H7 (cell line): ENCODE measurements around the gene RASSF3. TPM values are rescaled to one million over a fixed set of nuclear protein-coding genes. Genes with fewer than 3 reads are reported as not detected.

ENCODE experiments used
- DNase-seq: peaks from one replicate; pipeline ENCODE4 v3.0.0; 2012
- H3K27me3 ChIP-seq: 2 replicates; pipeline ENCODE4 v1.6.0; 2011; ENCODE audit warnings: mild to moderate bottlenecking, low read length; ENCODE audit not compliant: control insufficient read depth, insufficient read depth
- H3K36me3 ChIP-seq: replicated peaks from 2 replicates; pipeline ENCODE4 v1.5.1; 2011; ENCODE audit warnings: low read length; ENCODE audit not compliant: control insufficient read depth, insufficient read depth
- H3K4me3 ChIP-seq: 2 replicates; pipeline ENCODE4 v1.5.1; 2011; ENCODE audit warnings: low read depth, mild to moderate bottlenecking, control low read depth, low read length, moderate library complexity; ENCODE audit not compliant: insufficient read depth
- total RNA-seq: library from RNA; depleted of rRNA; stranded (reverse); fragments of >200 nt; shearing (Covaris generic); gene quantifications from 2 replicates; pipeline ENCODE4 v1.2.3, GENCODE V29; 2014

Gene RASSF3
- total RNA-seq, 1 experiment from 2014 or later = 29.2 TPM

- DNase-seq = no peak
- Histone ChIP-seq H3K4me3 (no peak overlapping the region), H3K36me3 (no peaks in the 10 kb centered on the region), H3K27me3 (no peaks in the 10 kb centered on the region)
These were observed 55.2 kb downstream of the RASSF3 start for GRCh38 chr12:64665514-64665913.

- Histone ChIP-seq H3K4me3 (no peak overlapping the region), H3K27me3 (no peaks in the 10 kb centered on the region), H3K36me3 (no peaks in the 10 kb centered on the region)
- DNase-seq = no peak
These were observed 56.0 kb downstream of the RASSF3 start for GRCh38 chr12:64666054-64666914.

- Histone ChIP-seq H3K4me3 (no peak overlapping the region), H3K36me3 (no peaks in the 10 kb centered on the region), H3K27me3 (no peaks in the 10 kb centered on the region)
- DNase-seq = no peak
These were observed 57.5 kb downstream of the RASSF3 start for GRCh38 chr12:64667793-64668192.

GRCh38 chr12:64669270-64669842 is 59.1 kb downstream of the RASSF3 start:
- Histone ChIP-seq H3K36me3 (no peaks in the 10 kb centered on the region), H3K27me3 (no peaks in the 10 kb centered on the region), H3K4me3 (no peak overlapping the region)
- peak; percentile 43 for DNase-seq

GRCh38 chr12:64670019-64670418 is 59.7 kb downstream of the RASSF3 start:
- no peak for DNase-seq
- Histone ChIP-seq H3K36me3 (no peaks in the 10 kb centered on the region), H3K4me3 (no peak overlapping the region), H3K27me3 (no peaks in the 10 kb centered on the region)

- Histone ChIP-seq H3K27me3 (no peaks in the 10 kb centered on the region), H3K4me3 (no peak overlapping the region), H3K36me3 (no peaks in the 10 kb centered on the region)
- no peak for DNase-seq
These were observed 60.8 kb downstream of the RASSF3 start for GRCh38 chr12:64670919-64671639.

GRCh38 chr12:64671681-64672080 is 61.4 kb downstream of the RASSF3 start:
- no peak overlapping the region for H3K4me3 ChIP-seq
- H3K27me3 ChIP-seq = no peaks in the 10 kb centered on the region
- DNase-seq = no peak
- H3K36me3 ChIP-seq = no peaks in the 10 kb centered on the region

- no peak overlapping the region for H3K4me3 ChIP-seq
- no peaks in the 10 kb centered on the region for H3K27me3 ChIP-seq
- DNase-seq = no peak
- H3K36me3 ChIP-seq = no peaks in the 10 kb centered on the region
These were observed 62.7 kb downstream of the RASSF3 start for GRCh38 chr12:64672925-64673409.

- DNase-seq = peak; percentile 61
- Histone ChIP-seq H3K36me3 (no peaks in the 10 kb centered on the region), H3K4me3 (no peak overlapping the region), H3K27me3 (no peaks in the 10 kb centered on the region)
These were observed 63.3 kb downstream of the RASSF3 start for GRCh38 chr12:64673490-64674169.

GRCh38 chr12:64674367-64674922 is 64.2 kb downstream of the RASSF3 start:
- no peaks in the 10 kb centered on the region for H3K27me3 ChIP-seq
- no peak for DNase-seq
- H3K4me3 ChIP-seq = no peak overlapping the region
- no peaks in the 10 kb centered on the region for H3K36me3 ChIP-seq

- Histone ChIP-seq H3K27me3 (no peaks in the 10 kb centered on the region), H3K4me3 (no peak overlapping the region), H3K36me3 (no peaks in the 10 kb centered on the region)
- no peak for DNase-seq
These were observed 65.5 kb downstream of the RASSF3 start for GRCh38 chr12:64675795-64676194.

GRCh38 chr12:64678248-64678647 is 68.0 kb downstream of the RASSF3 start:
- no peak for DNase-seq
- no peak overlapping the region for H3K4me3 ChIP-seq
- no peaks in the 10 kb centered on the region for H3K27me3 ChIP-seq
- no peaks in the 10 kb centered on the region for H3K36me3 ChIP-seq

GRCh38 chr12:64678835-64679234 is 68.5 kb downstream of the RASSF3 start:
- H3K36me3 ChIP-seq = no peaks in the 10 kb centered on the region
- no peaks in the 10 kb centered on the region for H3K27me3 ChIP-seq
- DNase-seq = no peak
- no peak overlapping the region for H3K4me3 ChIP-seq

- Histone ChIP-seq H3K27me3 (no peaks in the 10 kb centered on the region), H3K36me3 (no peaks in the 10 kb centered on the region), H3K4me3 (no peak overlapping the region)
- no peak for DNase-seq
These were observed 69.2 kb downstream of the RASSF3 start for GRCh38 chr12:64679487-64680001.
